Breast epithelium (tissue), 3 donors: ENCODE measurements around the gene DTX4.

Experiments used
- CTCF ChIP-seq, 3 donors: fragments of 450-650 bp; IDR thresholded peaks; one replicate each; pipeline ENCODE4 v1.5.1; 2016 to 2017; ENCODE audit warnings: antibody characterized with exemption in 3 of 3, mild to moderate bottlenecking in 3 of 3, moderate library complexity in 3 of 3
- POLR2AphosphoS5 ChIP-seq, 3 donors: sonication (generic); formaldehyde crosslinking; IDR thresholded peaks; one replicate each; pipeline ENCODE4 v1.6.1; 2017; ENCODE audit warnings: antibody characterized with exemption in 3 of 3

DNA sequence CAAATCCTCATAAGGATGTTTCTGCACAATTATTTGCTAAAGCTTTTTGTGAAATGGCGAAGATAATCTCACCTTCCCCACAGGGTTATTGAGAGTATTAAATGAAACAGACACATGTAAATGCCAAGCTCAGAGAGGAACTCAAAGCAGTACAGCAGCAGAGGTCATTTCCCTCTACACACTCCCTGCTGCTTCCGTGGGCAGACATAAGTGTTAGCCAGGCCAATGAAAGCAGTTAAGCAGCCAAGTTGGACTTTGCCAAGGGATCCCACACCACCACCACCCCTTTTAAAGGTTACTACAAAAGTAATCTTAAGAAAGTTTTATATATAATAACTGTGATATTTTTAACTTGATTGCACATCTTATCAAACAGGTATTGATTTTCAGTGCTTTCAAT lies 33.3 kb upstream of the DTX4 start:
- no peak for TF ChIP-seq CTCF (IDR thresholded peaks at IDR 0.05)
- no peak for TF ChIP-seq POLR2AphosphoS5 (IDR thresholded peaks at IDR 0.05)
